Body of pancreas (tissue), 4 donors: ENCODE data around the gene NLGN3.

Experiments used
- CTCF ChIP-seq, 7 experiments: fragments of 450-650 bp in 4 of 7; fragments of 200-600 bp in 3 of 7; sonication (generic) in 3 of 7; IDR thresholded peaks; one replicate each; pipeline ENCODE4 v1.5.1; 2016 to 2019; ENCODE audit warnings: antibody characterized with exemption in 7 of 7
- POLR2A ChIP-seq, 3 donors: fragments of 450-650 bp; IDR thresholded peaks; one replicate each; pipeline ENCODE4 v1.6.1; 2016; ENCODE audit warnings: antibody characterized with exemption in 3 of 3, mild to moderate bottlenecking in 2 of 3

GRCh38 chrX:71117358-71117757 is 27.3 kb upstream of the NLGN3 start:
- no peak for TF ChIP-seq POLR2A (IDR thresholded peaks at IDR 0.05)
- no peak for TF ChIP-seq CTCF (IDR thresholded peaks at IDR 0.05)
